C4-2B (cell line): Measurements from ENCODE around the gene PROSER3.

Source experiments
- H3K27ac ChIP-seq: fragments of 450-650 bp; 2 replicates; pipeline ENCODE4 v1.5.1; 2017
- ZFX ChIP-seq: fragments of 450-650 bp; IDR thresholded peaks from 2 replicates; pipeline ENCODE4 v1.6.1; 2017
- TF ChIP-seq, protein P1 (sequence below): fragments of 450-650 bp; conservative IDR thresholded peaks from 2 replicates; pipeline ENCODE4 v1.5.1; 2017; ENCODE audit warnings: mild to moderate bottlenecking

The PROSER3 gene

DNA sequence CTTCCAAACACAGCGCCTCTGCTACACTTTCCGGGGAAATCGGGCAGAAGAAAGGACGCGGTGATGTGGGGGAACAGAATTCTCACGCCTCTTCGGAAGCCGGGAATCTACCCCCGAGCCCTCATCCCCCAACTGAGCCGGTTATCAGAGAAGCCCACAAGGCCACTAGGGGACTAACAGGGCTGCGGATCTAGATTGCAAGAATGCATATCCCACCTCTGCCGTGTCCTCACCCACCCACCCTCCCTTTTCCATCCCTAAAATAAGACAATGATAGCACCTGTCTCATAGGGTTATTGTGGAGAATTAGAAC is 16.8 kb upstream of the PROSER3 start:
- TF ChIP-seq ZFX: no peak
- TF ChIP-seq, protein P1, sequence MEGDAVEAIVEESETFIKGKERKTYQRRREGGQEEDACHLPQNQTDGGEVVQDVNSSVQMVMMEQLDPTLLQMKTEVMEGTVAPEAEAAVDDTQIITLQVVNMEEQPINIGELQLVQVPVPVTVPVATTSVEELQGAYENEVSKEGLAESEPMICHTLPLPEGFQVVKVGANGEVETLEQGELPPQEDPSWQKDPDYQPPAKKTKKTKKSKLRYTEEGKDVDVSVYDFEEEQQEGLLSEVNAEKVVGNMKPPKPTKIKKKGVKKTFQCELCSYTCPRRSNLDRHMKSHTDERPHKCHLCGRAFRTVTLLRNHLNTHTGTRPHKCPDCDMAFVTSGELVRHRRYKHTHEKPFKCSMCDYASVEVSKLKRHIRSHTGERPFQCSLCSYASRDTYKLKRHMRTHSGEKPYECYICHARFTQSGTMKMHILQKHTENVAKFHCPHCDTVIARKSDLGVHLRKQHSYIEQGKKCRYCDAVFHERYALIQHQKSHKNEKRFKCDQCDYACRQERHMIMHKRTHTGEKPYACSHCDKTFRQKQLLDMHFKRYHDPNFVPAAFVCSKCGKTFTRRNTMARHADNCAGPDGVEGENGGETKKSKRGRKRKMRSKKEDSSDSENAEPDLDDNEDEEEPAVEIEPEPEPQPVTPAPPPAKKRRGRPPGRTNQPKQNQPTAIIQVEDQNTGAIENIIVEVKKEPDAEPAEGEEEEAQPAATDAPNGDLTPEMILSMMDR: no peak; the same call in 1 of the 2 replicates
- peak overlapping the region; percentile 77 for H3K27ac ChIP-seq

DNA sequence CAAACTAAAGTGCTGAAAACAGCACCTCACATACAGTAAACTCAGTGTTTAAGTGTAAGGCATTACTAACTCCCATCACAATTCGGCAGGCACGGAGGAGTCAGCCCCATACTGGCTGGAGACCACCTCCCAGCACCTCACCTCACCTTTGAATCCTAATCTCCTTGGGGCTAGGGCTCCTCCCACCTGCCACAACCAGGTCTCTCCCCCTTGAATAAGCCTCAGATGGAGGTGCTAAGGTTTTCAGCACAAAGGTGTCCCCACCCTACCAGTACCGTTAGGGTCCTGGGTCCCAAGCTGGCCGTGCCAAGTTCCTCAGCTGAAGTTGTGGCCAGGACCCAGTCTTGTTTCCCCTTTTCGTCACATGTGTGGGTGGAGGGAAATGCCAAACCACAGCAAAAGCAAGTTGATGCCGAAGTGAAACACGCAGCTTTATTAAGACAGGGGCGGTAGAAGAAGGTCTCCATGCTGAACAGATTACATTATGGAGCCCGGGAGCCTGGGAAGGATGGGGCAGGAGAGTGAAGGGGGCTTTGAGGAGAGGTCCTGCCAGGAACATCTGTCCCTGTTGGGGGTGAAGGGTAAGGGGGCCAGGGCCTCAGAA is 15.8 kb upstream of the PROSER3 start, which contains the start of gene IGFLR1:
IGFLR1 (minus strand) TSS at position 332 of the 604 bp plus-strand sequence. CDS start 1,272 bp downstream, outside the sequence.
- peak within 1 kb of the TSS; percentile 77 for H3K27ac ChIP-seq
- TF ChIP-seq ZFX: no peak
- TF ChIP-seq, protein P1: no peak

DNA sequence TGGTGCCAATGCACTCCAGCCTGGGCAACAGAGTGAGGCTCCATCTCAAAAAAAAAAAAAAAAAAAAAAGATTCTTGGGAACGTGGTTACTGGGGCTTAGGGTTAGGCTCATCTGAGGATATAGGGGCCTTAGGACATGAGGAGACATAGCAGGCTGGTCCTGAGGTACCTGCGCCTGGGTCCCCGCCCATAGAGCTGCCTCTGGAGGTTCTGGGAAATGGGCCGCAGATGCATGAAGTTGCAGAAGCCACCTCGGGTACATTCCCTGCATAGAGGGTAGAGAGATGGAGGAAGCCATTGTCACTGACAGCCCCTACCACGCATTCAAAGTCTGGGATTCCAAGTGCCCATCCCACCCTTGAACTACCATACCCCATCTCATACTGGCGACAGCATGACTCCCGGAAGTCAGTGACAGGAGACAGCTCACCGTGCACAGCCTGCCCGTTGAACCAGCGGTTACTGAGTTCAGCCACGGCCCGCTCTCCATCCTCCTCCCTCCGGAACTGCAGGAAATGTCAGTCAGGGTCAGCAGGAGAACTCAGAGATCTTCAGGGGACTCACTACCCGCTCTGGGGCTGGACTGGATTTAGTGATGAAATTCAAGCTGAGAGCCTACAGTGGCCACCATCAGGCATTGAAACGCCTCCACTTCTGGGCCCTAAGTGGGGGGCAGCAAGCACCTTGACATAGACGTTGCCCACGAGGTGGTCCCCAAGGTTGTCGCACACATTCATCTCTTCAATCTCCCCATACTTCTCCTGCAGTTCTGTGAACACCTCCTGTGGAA is 14.1 kb upstream of the PROSER3 start:
- peak overlapping the region; percentile 89; the same call in 1 of the 2 replicates for H3K27ac ChIP-seq
- TF ChIP-seq, protein P1: no peak
- TF ChIP-seq ZFX: no peak

DNA sequence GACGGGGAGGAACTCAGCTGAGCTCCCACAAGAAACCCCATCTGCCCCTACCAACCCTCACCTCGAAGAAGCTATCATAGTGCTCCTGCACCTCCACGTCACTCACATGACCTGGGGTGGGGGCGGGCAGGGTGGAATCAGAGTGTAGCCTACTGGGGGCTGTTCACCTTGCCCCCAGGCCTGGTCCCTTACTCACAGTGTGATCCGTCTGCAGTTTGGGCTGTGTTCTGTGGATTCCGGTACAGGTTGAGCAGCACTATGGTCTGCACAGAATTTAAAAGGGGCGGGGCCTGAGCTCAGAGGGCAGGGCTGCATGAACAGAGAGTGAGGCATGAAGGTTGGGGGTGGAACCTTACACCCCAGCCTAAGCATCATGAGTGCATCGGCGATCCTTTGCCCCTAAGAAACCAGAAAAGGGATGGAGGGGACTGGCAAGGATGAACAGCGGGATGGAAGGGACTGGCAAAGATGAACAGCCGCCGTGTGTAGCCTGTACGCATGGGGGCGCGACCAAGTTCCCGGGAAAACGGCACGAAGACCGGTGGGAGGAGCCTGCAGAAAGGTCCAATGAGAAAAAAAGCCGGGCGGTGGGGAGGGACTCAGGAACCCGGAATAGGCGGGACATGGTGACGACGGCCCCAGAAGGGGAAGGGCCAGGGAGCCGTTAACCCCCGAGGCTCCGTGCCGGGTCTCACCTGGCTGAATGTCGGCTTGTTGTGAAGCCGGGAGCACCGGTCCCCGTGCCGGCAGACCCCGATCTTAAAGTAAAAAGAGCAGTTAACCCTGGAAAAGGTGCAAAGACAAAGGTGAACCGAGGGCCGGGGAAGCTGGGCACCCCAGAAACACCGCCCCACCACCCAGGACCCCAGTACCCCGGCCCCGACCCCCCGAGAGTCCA is 13.3 kb upstream of the PROSER3 start:
- peak overlapping the region; percentile 89 for H3K27ac ChIP-seq
- TF ChIP-seq, protein P1: no peak
- TF ChIP-seq ZFX: no peak

DNA sequence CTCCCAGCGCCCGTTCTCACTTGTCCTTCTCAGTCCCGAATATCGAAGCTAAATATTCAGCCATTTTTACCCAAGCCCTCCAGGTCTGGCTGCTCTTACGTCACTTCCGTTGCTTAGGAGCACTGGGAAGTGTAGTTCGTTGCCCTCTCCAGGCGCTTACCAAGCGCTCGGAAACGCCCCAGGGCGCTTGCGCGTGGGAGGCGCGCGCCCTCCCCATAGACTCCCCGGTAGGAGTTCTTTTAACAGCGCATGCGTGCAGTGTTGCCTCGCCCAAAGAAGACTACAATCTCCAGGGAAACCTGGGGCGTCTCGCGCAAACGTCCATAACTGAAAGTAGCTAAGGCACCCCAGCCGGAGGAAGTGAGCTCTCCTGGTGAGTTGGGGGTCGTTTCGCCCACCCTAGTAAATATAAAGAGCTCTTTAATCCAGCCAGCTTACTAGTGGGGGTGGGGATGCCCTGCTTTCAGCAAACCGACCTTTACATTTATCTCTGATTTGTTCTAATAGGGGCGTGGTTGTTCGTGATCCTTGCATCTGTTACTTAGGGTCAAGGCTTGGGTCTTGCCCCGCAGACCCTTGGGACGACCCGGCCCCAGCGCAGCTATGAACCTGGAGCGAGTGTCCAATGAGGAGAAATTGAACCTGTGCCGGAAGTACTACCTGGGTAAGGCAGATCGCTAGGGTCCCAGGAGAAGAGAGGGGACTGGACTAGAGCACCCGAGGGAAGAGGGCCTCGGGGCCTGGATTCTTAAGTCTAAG is 12.5 kb upstream of the PROSER3 start, which contains the start of the genes PSENEN and U2AF1L4:
PSENEN (plus strand) TSS at position 324 of the 759 bp plus-strand sequence; CDS start at position 604, 280 bp downstream.
U2AF1L4 (minus strand) TSS at position 91 of the 759 bp plus-strand sequence; CDS start at position 64, 27 bp downstream.
- TF ChIP-seq ZFX: no peak
- TF ChIP-seq, protein P1: no peak
- H3K27ac ChIP-seq: peak within 1 kb of the TSS; percentile 89

DNA sequence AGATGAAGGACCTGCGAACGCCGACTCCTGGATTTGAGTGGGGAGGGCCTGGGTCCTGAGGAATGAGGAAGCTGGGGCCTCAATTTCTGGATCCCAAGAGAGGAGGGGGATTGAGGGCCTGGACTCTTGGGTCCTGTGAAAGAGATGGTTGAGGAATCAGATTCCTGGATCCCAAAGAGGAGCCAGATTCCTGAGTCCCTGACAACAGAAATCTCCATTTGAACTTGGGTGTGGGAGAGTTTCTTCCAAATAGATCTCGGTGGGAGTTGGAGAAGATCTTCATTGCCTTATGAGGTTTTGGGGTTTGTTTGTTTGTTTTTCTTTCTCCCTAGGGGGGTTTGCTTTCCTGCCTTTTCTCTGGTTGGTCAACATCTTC is 11.9 kb upstream of the PROSER3 start:
- TF ChIP-seq, protein P1: no peak
- no peak for TF ChIP-seq ZFX

More for the DNA sequence above, 11.9 kb upstream of the PROSER3 start:
- peak overlapping the region; percentile 89 for H3K27ac ChIP-seq
